GM12878 (cell line): ENCODE results near the gene JUN. TPM values are rescaled to one million over a fixed set of nuclear protein-coding genes. Genes with fewer than 3 reads are reported as not detected.
A peak's percentile ranks its signal among the peaks of the same experiment; 100 is the strongest.

Source experiments
- ATAC-seq: fragments of 200-7000 bp; cut with Tn5 transposase; 3 replicates; pipeline ENCODE4 v1.9.1; 2020; ENCODE audit warnings: mild to moderate bottlenecking, moderate library complexity
- BruUV-seq: library from RNA; stranded (reverse); fragments of 400-500 nt; replicated peaks from 2 replicates; lab custom pipeline; 2021; lab: Mats Ljungman, UMichigan
- CTCF ChIA-PET: fragments of 300-600 bp; sonication (Branson Sonifier 250); formaldehyde crosslinking; extraction: SDS; loops from one replicate; lab custom pipeline; 2021; ENCODE audit warnings: inconsistent platforms; lab: Yijun Ruan, JAX
- POLR2A ChIA-PET: fragments of 350-600 bp; formaldehyde crosslinking; extraction: SDS; loops from one replicate; lab custom pipeline; 2021; ENCODE audit warnings: inconsistent platforms; lab: Charles Lee
- RAD21 ChIA-PET: fragments of 300-600 bp; sonication (Branson Sonifier 250); formaldehyde crosslinking; loops from one replicate; lab custom pipeline; 2023; ENCODE audit warnings: antibody characterized with exemption; ENCODE audit not compliant: unreplicated experiment; lab: Charles Lee
- SMC1A ChIA-PET: fragments of 300-600 bp; sonication (Branson Sonifier 250); formaldehyde crosslinking; loops from one replicate; lab custom pipeline; 2023; ENCODE audit not compliant: unreplicated experiment, uncharacterized antibody; lab: Charles Lee
- DNase-seq: peaks from one replicate; pipeline ENCODE4 v3.0.0-alpha.2; 2011; ENCODE audit warnings: low read depth, low spot score
- FAIRE-seq: peaks from 3 replicates; lab custom pipeline; 2011; peaks lifted over from hg19 to GRCh38; lab: Jason Lieb, UNC
- H2AFZ ChIP-seq: 2 replicates; pipeline ENCODE4 v1.6.0; 2011; ENCODE audit warnings: low read depth, low read length, control low read depth; ENCODE audit not compliant: control insufficient read depth
- H3K27ac ChIP-seq: 2 replicates; pipeline ENCODE4 v1.5.1; 2011; ENCODE audit warnings: control low read depth; ENCODE audit not compliant: control insufficient read depth, insufficient read depth
- H3K27me3 ChIP-seq, 2 experiments: replicated peaks in 1 of 2; 2 replicates each; pipeline versions ENCODE4 v1.6.0 to v1.6.1; 2011; ENCODE audit warnings: low read length in 1 of 2; ENCODE audit not compliant: control insufficient read depth in 2 of 2, insufficient read depth in 2 of 2
- H3K36me3 ChIP-seq, 2 experiments: 2 replicates each; pipeline ENCODE4 v1.5.1; 2011; ENCODE audit warnings: low read length in 1 of 2; ENCODE audit not compliant: control insufficient read depth in 2 of 2, insufficient read depth in 2 of 2
- H3K4me1 ChIP-seq: 2 replicates; pipeline ENCODE4 v1.6.1; 2011; ENCODE audit warnings: mild to moderate bottlenecking, low read length, moderate library complexity, mixed read lengths; ENCODE audit not compliant: control insufficient read depth, insufficient read depth
- H3K4me2 ChIP-seq: 2 replicates; pipeline ENCODE4 v1.6.0; 2011; ENCODE audit warnings: control low read depth; ENCODE audit not compliant: control insufficient read depth, insufficient read depth
- H3K4me3 ChIP-seq: fragments of 200-600 bp; sonication (generic); 2 replicates; pipeline ENCODE4 v1.5.1; 2016
- H3K79me2 ChIP-seq: 2 replicates; pipeline ENCODE4 v1.6.0; 2011; ENCODE audit warnings: low read length; ENCODE audit not compliant: control insufficient read depth, insufficient read depth
- H3K9ac ChIP-seq: 2 replicates; pipeline ENCODE4 v1.8.0; 2011; ENCODE audit warnings: low read length, control low read depth, mixed read lengths; ENCODE audit not compliant: control insufficient read depth, insufficient read depth
- H3K9me3 ChIP-seq: replicated peaks from 3 replicates; pipeline ENCODE4 v1.5.1; 2011; ENCODE audit warnings: mild to moderate bottlenecking, low read length; ENCODE audit not compliant: control insufficient read depth, insufficient read depth
- H4K20me1 ChIP-seq: 2 replicates; pipeline ENCODE4 v1.6.0; 2011; ENCODE audit not compliant: control insufficient read depth, insufficient read depth
- BHLHE40 ChIP-seq, 2 experiments: fragments of 450-650 bp in 1 of 2; IDR thresholded peaks; 2 replicates each; pipeline ENCODE4 v1.6.1; 2011 to 2017; ENCODE audit warnings: low read depth in 2 of 2, borderline replicate concordance in 1 of 2, improper control_type of control experiment in 1 of 2, low read length in 1 of 2, mild to moderate bottlenecking in 1 of 2
- GABPA ChIP-seq: IDR thresholded peaks from 2 replicates; pipeline ENCODE4 v1.6.1; 2014; ENCODE audit warnings: antibody characterized with exemption, low read depth, mild to moderate bottlenecking, inconsistent platforms
- PAX8 ChIP-seq: fragments of 450-650 bp; IDR thresholded peaks from 2 replicates; pipeline ENCODE4 v1.6.1; 2017; ENCODE audit warnings: mild to moderate bottlenecking, moderate library complexity
- POLR2AphosphoS5 ChIP-seq: IDR thresholded peaks from 2 replicates; pipeline ENCODE4 v1.6.1; 2011; ENCODE audit warnings: mild to moderate bottlenecking, low read length, inconsistent platforms
- RELA ChIP-seq: fragments of 450-650 bp; IDR thresholded peaks from 2 replicates; pipeline ENCODE4 v1.8.0; 2014; ENCODE audit warnings: borderline replicate concordance; ENCODE audit not compliant: partially characterized antibody
- YY1 ChIP-seq: IDR thresholded peaks from 2 replicates; pipeline ENCODE4 v1.6.1; 2011; ENCODE audit warnings: low read depth, mild to moderate bottlenecking, low read length
- ZZZ3 ChIP-seq: IDR thresholded peaks from 2 replicates; pipeline ENCODE4 v1.6.1; 2011; ENCODE audit warnings: low read depth; ENCODE audit not compliant: control insufficient read depth, insufficient read length
- WGBS: methylation state at CpG from one replicate; pipeline ENCODE4 v1.1.6; 2016; ENCODE audit warnings: low lambda C conversion rate; ENCODE audit not compliant: insufficient replicate concordance, insufficient coverage; ENCODE audit errors: missing lambda C conversion rate; 5-methylcytosine and 5-hydroxymethylcytosine counted together
- in situ Hi-C: fragments of 300-500 bp; cut with MboI; formaldehyde crosslinking; loops from 9 replicates; pipeline ENCODE4 v1.14.3; 2018; ENCODE audit warnings: mixed read lengths
- intact Hi-C: fragments of 100-400 bp; cut with micrococcal nuclease; formaldehyde crosslinking; loops from one replicate; pipeline ENCODE4 v1.14.2; 2022; ENCODE audit not compliant: unreplicated experiment
- polyA plus RNA-seq, 11 experiments: library from polyadenylated mRNA; depleted of rRNA in 4 of 11; unstranded in 6 of 11; stranded (reverse) in 5 of 11; fragments of >200 nt; fragmentation: Nextera tagmentation in 4 of 11; fragmentation: Illumina TruSeq in 1 of 11; extraction: Ambion mirVana in 4 of 11; extraction: Trizol in 1 of 11; gene quantifications; 1 replicate in 1 of 11; 2 replicates in 10 of 11; pipeline versions ENCODE4 v1.2.1 to v1.2.3, GENCODE V29; 2011 to 2016; ENCODE audit warnings: inconsistent platforms in 2 of 11, missing spikeins in 2 of 11, low read depth in 1 of 11
- total RNA-seq, 4 experiments: library from RNA; depleted of rRNA in 3 of 4; stranded (reverse); fragments of >200 nt in 3 of 4; fragmentation: Illumina TruSeq in 1 of 4; extraction: Trizol in 1 of 4; gene quantifications; 2 replicates each; pipeline versions ENCODE4 v1.2.1 to v1.2.3, GENCODE V29; 2013 to 2021

JUN gene
- total and polyA plus RNA-seq, 10 of the 15 experiments (the other 5 are each of a cell fraction or from before 2014, with no cell fraction given) = 0.18 to 8.4 (median 2.8) TPM

GRCh38 chr1:58755468-58755872 lies 28.4 kb downstream of the JUN start:
- WGBS = 37% methylated on average over 6 of the region's 6 CpGs
- no peak overlapping the region for H3K9ac ChIP-seq
- intact Hi-C loops (no loop called here), in situ Hi-C loops (no loop called here)
- ATAC-seq (peak; percentile 77), DNase-seq (peak; percentile 33), FAIRE-seq (no peak)
- no peaks in the 10 kb centered on the region for H3K27me3 ChIP-seq
- H3K27ac ChIP-seq = no peak overlapping the region
- no TSS peak for BruUV-seq
- ChIA-PET CTCF (interaction anchor here (0.7 to 1.5 kb wide), 4 partner anchors 11 to 944 kb away, joined by 3 to 7 read pairs (median 3); no protein-coding TSS in a partner anchor), POLR2A (no interaction called here), RAD21 (interaction anchor here (0.5 to 1.2 kb wide), 2 partner anchors 14 to 34 kb away, joined by 3 read pairs; no protein-coding TSS in a partner anchor), SMC1A (interaction anchor here (1.0 to 1.3 kb wide), 2 partner anchors 18 to 1004 kb away, joined by 3 to 10 read pairs; no protein-coding TSS in a partner anchor)
- H3K4me1 ChIP-seq = 0 out of 2 replicates have a peak, but pooled peaks cover 4% of the 10 kb centered on the region
- H3K9me3 ChIP-seq = no peaks in the 10 kb centered on the region; the same call in 2 of the 3 replicates
- H4K20me1 ChIP-seq = no peaks in the 10 kb centered on the region
- H3K79me2 ChIP-seq = no peaks in the 10 kb centered on the region
- peak overlapping the region; percentile 75 for H2AFZ ChIP-seq
- 0 out of 2 replicates have a peak overlapping the region, but pooled peaks have one; percentile 13 for H3K4me2 ChIP-seq
- H3K36me3 ChIP-seq = no peaks in the 10 kb centered on the region
- H3K4me3 ChIP-seq = no peak overlapping the region
- TF ChIP-seq BHLHE40 (IDR thresholded peaks at IDR 0.05; ENCODE audit: borderline replicate concordance in 1 of 2, low read depth in 2 of 2, low read length in 1 of 2) (peak in 1 of 2 experiments; percentile 36; a peak in 1 of 4 replicates), YY1 (0 out of 2 replicates have a peak, but pooled peaks have one; percentile 17), RELA (no peak), PAX8 (no peak), POLR2AphosphoS5 (no peak), ZZZ3 (no peak), GABPA (peak; percentile 47; the same call in 1 of the 2 replicates)
